ENCODE results near the gene MESP2.
A peak's percentile ranks its signal among the peaks of the same experiment; 100 is the strongest.

MESP2 gene

GRCh38 chr15:89806210-89806558 lies 30.1 kb downstream of the MESP2 start:
- H3K9me3 Mint-ChIP-seq = no peaks in the 10 kb centered on the region
- intact Hi-C loops (cut with micrococcal nuclease) = no loop called here
- H3K4me3 Mint-ChIP-seq = no peak overlapping the region
- no peaks in the 10 kb centered on the region for H3K27me3 Mint-ChIP-seq
- peaks cover 92% of the 10 kb centered on the region for H3K4me1 Mint-ChIP-seq (ENCODE audit: low read depth)
- H3K27ac Mint-ChIP-seq = peak overlapping the region; percentile 45
- H3K36me3 Mint-ChIP-seq (ENCODE audit: low read depth) = peaks cover 100% of the 10 kb centered on the region

GRCh38 chr15:89806559-89807550 lies 30.7 kb downstream of the MESP2 start:
- Mint-ChIP-seq H3K36me3 (ENCODE audit: low read depth) (peaks cover 100% of the 10 kb centered on the region), H3K9me3 (no peaks in the 10 kb centered on the region), H3K27me3 (no peaks in the 10 kb centered on the region), H3K4me1 (ENCODE audit: low read depth) (peaks cover 89% of the 10 kb centered on the region), H3K4me3 (no peak overlapping the region), H3K27ac (peak overlapping the region; percentile 45)
- intact Hi-C loops (cut with micrococcal nuclease) = no loop called here

- H3K27ac Mint-ChIP-seq = no peak overlapping the region
- H3K4me3 Mint-ChIP-seq = no peak overlapping the region
- H3K36me3 Mint-ChIP-seq (ENCODE audit: low read depth) = peaks cover 97% of the 10 kb centered on the region
- H3K27me3 Mint-ChIP-seq = no peaks in the 10 kb centered on the region
- H3K9me3 Mint-ChIP-seq = no peaks in the 10 kb centered on the region
- peaks cover 89% of the 10 kb centered on the region for H3K4me1 Mint-ChIP-seq (ENCODE audit: low read depth)
- intact Hi-C loops (cut with micrococcal nuclease) = no loop called here
Measured at GRCh38 chr15:89807689-89808088, 31.6 kb downstream of the MESP2 start.

GRCh38 chr15:89808160-89808870 lies 32.2 kb downstream of the MESP2 start:
- H3K27ac Mint-ChIP-seq = peak overlapping the region; percentile 38
- H3K27me3 Mint-ChIP-seq = no peaks in the 10 kb centered on the region
- H3K4me3 Mint-ChIP-seq = no peak overlapping the region
- H3K36me3 Mint-ChIP-seq (ENCODE audit: low read depth) = peaks cover 97% of the 10 kb centered on the region
- H3K4me1 Mint-ChIP-seq (ENCODE audit: low read depth) = peaks cover 89% of the 10 kb centered on the region
- intact Hi-C loops (cut with micrococcal nuclease) = no loop called here
- H3K9me3 Mint-ChIP-seq = no peaks in the 10 kb centered on the region

- intact Hi-C loops (cut with micrococcal nuclease) = no loop called here
- peak overlapping the region; percentile 38 for H3K27ac Mint-ChIP-seq
- no peaks in the 10 kb centered on the region for H3K27me3 Mint-ChIP-seq
- no peaks in the 10 kb centered on the region for H3K9me3 Mint-ChIP-seq
- H3K4me1 Mint-ChIP-seq (ENCODE audit: low read depth) = peaks cover 89% of the 10 kb centered on the region
- H3K36me3 Mint-ChIP-seq (ENCODE audit: low read depth) = peaks cover 97% of the 10 kb centered on the region
- no peak overlapping the region for H3K4me3 Mint-ChIP-seq
Measured at GRCh38 chr15:89809093-89809786, 33.1 kb downstream of the MESP2 start.

GRCh38 chr15:89809787-89810148 lies 33.6 kb downstream of the MESP2 start:
- intact Hi-C loops (cut with micrococcal nuclease) = loop anchor here (5.0 kb wide), 1 partner anchor 68 kb away; no protein-coding TSS in a partner anchor
- Mint-ChIP-seq H3K27ac (peak overlapping the region; percentile 38), H3K27me3 (no peaks in the 10 kb centered on the region), H3K4me1 (ENCODE audit: low read depth) (peaks cover 84% of the 10 kb centered on the region), H3K4me3 (no peak overlapping the region), H3K9me3 (no peaks in the 10 kb centered on the region), H3K36me3 (ENCODE audit: low read depth) (peaks cover 93% of the 10 kb centered on the region)

GRCh38 chr15:89810837-89811236 lies 34.7 kb downstream of the MESP2 start:
- peaks cover 81% of the 10 kb centered on the region for H3K4me1 Mint-ChIP-seq (ENCODE audit: low read depth)
- no peak overlapping the region for H3K4me3 Mint-ChIP-seq
- intact Hi-C loops (cut with micrococcal nuclease) = loop anchor here (5.0 kb wide), 1 partner anchor 66 kb away; no protein-coding TSS in a partner anchor
- no peaks in the 10 kb centered on the region for H3K9me3 Mint-ChIP-seq
- peaks cover 83% of the 10 kb centered on the region for H3K36me3 Mint-ChIP-seq (ENCODE audit: low read depth)
- no peaks in the 10 kb centered on the region for H3K27me3 Mint-ChIP-seq
- H3K27ac Mint-ChIP-seq = peak overlapping the region; percentile 93

GRCh38 chr15:89812011-89812846 lies 36.1 kb downstream of the MESP2 start:
- intact Hi-C loops (cut with micrococcal nuclease) = loop anchor here (1.0 to 5.0 kb wide), 2 partner anchors 9 to 65 kb away; no protein-coding TSS in a partner anchor
- H3K27me3 Mint-ChIP-seq = no peaks in the 10 kb centered on the region
- peaks cover 78% of the 10 kb centered on the region for H3K4me1 Mint-ChIP-seq (ENCODE audit: low read depth)
- peak overlapping the region; percentile 93 for H3K27ac Mint-ChIP-seq
- H3K9me3 Mint-ChIP-seq = no peaks in the 10 kb centered on the region
- H3K4me3 Mint-ChIP-seq = peak overlapping the region; percentile 90
- H3K36me3 Mint-ChIP-seq (ENCODE audit: low read depth) = peaks cover 69% of the 10 kb centered on the region

- H3K36me3 Mint-ChIP-seq (ENCODE audit: low read depth) = peaks cover 62% of the 10 kb centered on the region
- no peaks in the 10 kb centered on the region for H3K9me3 Mint-ChIP-seq
- peak overlapping the region; percentile 90 for H3K4me3 Mint-ChIP-seq
- intact Hi-C loops (cut with micrococcal nuclease) = loop anchor here (1.0 to 5.0 kb wide), 2 partner anchors 8 to 64 kb away; no protein-coding TSS in a partner anchor
- H3K27ac Mint-ChIP-seq = peak overlapping the region; percentile 93
- no peaks in the 10 kb centered on the region for H3K27me3 Mint-ChIP-seq
- peaks cover 74% of the 10 kb centered on the region for H3K4me1 Mint-ChIP-seq (ENCODE audit: low read depth)
Measured at GRCh38 chr15:89812847-89813320, 36.8 kb downstream of the MESP2 start.

- Mint-ChIP-seq H3K4me1 (ENCODE audit: low read depth) (peaks cover 67% of the 10 kb centered on the region), H3K9me3 (no peaks in the 10 kb centered on the region), H3K4me3 (peak overlapping the region; percentile 90), H3K27ac (peak overlapping the region; percentile 93), H3K36me3 (ENCODE audit: low read depth) (peaks cover 56% of the 10 kb centered on the region), H3K27me3 (no peaks in the 10 kb centered on the region)
- intact Hi-C loops (cut with micrococcal nuclease) = loop anchor here (1.0 to 5.0 kb wide), 2 partner anchors 26 to 64 kb away; no protein-coding TSS in a partner anchor
Measured at GRCh38 chr15:89813381-89814111, 37.4 kb downstream of the MESP2 start.

- Mint-ChIP-seq H3K4me3 (peak overlapping the region; percentile 90), H3K4me1 (ENCODE audit: low read depth) (peaks cover 60% of the 10 kb centered on the region), H3K27ac (peak overlapping the region; percentile 93), H3K27me3 (no peaks in the 10 kb centered on the region), H3K9me3 (no peaks in the 10 kb centered on the region), H3K36me3 (ENCODE audit: low read depth) (peaks cover 49% of the 10 kb centered on the region)
- intact Hi-C loops (cut with micrococcal nuclease) = loop anchor here (1.0 to 5.0 kb wide), 2 partner anchors 25 to 63 kb away; no protein-coding TSS in a partner anchor
Measured at GRCh38 chr15:89814112-89814742, 38.1 kb downstream of the MESP2 start.

GRCh38 chr15:89815769-89816168 lies 39.6 kb downstream of the MESP2 start:
- H3K9me3 Mint-ChIP-seq = no peaks in the 10 kb centered on the region
- H3K4me1 Mint-ChIP-seq (ENCODE audit: low read depth) = peaks cover 53% of the 10 kb centered on the region
- peak overlapping the region; percentile 93 for H3K27ac Mint-ChIP-seq
- H3K27me3 Mint-ChIP-seq = no peaks in the 10 kb centered on the region
- peaks cover 33% of the 10 kb centered on the region for H3K36me3 Mint-ChIP-seq (ENCODE audit: low read depth)
- H3K4me3 Mint-ChIP-seq = peak overlapping the region; percentile 90
- intact Hi-C loops (cut with micrococcal nuclease) = no loop called here

Measured in dendritic cell treated with granulocyte-macrophage colony-stimulating factor and Interleukin-4, amounts not matched to agents 40 ng/mL and 50 ng/mL, for 4 days (primary cell).